ENCODE measurements around the gene ARPC1B.
A peak's percentile ranks its signal among the peaks of the same experiment; 100 is the strongest.
"Not testable (repeated sequence)": the region's sequence is repeated elsewhere in the genome, so short reads cannot be mapped to it uniquely, and the experiment has no call there.

Gene ARPC1B

DNA sequence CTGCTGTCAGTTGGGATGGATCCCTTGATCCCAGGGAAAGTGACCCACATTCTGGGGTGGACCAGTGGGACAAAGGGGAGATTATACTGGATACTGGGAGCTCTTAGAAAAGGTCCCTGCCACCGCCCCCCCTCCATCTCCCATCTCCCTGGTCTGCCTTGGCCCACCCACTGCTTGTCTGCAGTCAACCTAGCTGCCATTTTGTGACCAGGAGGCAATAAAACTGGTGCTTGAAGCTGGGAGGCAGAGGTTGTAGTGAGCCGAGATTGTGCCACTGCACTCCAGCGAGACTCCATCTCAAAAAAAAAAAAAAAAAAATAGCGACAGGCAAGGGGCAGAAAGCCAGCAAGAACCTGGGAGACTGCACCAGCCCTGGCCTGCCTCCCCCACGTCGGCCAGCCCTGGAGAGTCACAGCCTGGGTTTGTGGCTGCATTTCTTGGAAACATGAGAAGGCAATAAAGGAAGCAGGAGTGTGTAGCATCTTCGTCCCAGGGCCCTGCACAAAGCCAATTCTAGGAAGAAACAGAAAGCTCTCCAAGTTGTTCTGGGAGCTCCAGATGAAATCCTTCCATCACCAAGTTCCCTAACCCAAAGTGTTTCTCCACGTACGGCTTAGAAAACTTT lies 4.7 kb upstream of the ARPC1B start:
- DNase-seq = no peak

GRCh38 chr7:99371376-99371920 lies 3.1 kb upstream of the ARPC1B start:
- DNase-seq = no peak

GRCh38 chr7:99372275-99373090 lies 2.0 kb upstream of the ARPC1B start:
- DNase-seq = no peak

DNA sequence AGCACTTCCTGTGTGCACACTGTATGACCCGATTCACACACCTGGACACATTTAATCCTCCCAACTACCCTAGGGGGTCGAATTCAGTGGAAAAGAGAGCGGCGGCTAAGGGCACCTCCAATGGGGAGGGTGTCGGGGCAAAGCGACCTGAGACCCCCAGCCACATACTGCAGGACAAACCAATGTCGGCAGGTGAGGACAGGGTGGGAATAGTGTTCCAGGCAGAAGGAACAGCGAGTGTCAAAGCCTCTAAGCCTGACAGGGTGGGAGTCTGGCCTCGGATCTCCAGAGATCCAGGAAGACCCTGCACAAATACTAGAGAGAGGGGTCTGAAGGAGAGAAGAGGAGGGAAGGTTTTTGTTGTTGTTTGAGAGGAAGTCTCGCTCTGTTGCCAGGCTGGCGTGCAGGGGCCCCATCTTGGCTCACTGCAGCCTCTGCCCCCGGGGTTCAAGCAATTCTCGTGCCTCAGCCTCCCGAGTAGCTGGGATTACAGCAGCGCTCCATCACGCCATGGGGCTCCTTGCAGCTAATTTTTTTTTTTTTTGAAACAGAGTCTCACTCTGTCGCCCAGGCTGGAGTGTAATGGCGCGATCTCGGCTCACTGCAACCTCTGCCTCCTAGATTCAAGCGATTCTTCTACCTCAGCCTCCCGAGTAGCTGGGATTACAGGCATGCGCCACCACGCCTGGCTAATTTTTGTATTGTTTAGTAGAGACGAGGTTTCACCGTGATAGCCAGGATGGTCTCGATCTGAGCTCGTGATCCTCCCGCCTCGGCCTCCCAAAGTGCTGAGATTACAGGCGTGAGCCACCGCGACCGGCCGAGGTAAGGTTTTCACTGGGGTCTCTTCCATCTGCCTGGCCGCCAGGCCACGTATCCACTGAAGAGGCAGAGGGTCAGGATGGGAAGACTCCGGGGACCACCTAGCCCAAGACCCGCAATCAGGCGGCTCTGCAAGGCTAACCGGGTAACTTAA lies 1.2 kb upstream of the ARPC1B start:
- DNase-seq = no peak

DNA sequence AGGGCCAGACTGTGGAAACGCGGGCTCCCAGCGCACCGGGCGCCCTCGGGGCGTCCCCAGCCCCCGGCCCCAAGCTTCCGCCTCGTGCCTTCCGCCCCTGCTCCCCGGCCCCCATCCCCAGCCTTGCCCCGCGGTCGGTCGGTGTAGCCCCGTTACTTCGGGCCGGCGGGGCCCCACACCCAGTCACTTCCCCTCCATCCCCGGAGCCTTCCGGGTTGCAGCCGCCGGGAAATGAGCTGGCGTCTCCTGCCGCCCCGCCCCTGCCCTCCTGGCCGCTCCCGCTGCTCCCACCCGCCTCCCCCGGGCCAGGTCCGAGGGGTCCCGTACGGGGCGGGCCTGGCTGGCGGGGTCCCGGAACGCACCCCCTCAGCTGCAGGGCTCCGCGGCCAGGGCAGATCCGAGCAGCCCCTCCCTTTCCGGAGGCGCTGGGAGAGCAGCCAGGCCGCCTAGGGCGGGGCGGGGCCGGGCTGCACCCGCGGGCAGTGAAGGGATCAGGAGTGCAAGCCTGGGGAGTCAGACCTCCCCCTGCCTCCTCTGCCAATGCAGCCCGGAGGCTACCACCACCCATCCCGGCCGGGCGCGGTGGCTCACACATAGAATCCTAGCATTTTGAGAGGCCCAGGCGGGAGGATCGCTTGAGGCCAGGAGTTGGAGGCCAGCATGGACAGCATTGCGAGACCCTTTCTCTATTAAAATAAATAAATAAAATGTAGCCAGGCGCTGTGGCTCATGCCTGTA lies 709 bp downstream of the ARPC1B start:
- peak; percentile 59 for DNase-seq

- peak; percentile 36 for DNase-seq
Measured at GRCh38 chr7:99379043-99379577, 4.6 kb downstream of the ARPC1B start.

- DNase-seq = not testable (repeated sequence)
Measured at GRCh38 chr7:99379693-99380031, 5.1 kb downstream of the ARPC1B start.

DNA sequence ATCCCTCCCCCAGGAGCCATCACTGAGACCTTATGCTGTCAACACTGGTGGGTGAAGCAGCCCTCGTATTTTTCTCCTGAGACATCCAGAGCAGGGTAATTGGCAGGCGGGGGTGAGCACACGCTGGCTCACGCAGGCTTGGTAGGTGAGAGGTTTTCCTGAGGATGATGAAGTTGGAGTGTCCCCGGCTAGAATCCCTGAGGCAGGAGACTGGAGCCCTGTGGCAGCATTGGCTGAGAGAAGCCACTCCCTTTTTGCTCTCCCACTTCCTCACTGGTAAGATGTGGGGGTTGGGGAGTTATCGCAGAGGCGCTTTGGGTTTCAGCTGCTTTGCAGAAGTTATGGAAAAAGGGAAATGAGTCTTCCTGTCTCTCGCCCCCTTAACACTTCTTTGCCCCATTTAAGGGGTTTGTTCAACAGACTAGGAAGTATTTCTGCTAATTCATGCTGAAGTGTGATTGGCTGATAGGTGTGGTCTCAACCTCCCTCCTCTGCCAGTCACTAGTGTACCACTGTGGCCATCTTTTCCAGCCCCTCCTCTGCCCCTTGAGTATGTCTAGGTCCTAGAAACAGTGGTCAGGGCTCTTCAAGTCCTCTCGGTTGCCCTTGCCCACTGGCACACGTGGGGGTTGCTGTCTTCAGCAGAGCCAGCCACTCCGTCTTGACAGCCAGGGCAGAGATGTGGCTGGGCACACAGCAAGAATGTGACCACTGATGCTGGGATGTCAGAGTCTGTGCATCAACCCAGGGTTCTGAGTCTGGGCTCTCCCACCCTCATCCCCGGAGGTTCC lies 5.7 kb downstream of the ARPC1B start:
- DNase-seq = no peak

DNA sequence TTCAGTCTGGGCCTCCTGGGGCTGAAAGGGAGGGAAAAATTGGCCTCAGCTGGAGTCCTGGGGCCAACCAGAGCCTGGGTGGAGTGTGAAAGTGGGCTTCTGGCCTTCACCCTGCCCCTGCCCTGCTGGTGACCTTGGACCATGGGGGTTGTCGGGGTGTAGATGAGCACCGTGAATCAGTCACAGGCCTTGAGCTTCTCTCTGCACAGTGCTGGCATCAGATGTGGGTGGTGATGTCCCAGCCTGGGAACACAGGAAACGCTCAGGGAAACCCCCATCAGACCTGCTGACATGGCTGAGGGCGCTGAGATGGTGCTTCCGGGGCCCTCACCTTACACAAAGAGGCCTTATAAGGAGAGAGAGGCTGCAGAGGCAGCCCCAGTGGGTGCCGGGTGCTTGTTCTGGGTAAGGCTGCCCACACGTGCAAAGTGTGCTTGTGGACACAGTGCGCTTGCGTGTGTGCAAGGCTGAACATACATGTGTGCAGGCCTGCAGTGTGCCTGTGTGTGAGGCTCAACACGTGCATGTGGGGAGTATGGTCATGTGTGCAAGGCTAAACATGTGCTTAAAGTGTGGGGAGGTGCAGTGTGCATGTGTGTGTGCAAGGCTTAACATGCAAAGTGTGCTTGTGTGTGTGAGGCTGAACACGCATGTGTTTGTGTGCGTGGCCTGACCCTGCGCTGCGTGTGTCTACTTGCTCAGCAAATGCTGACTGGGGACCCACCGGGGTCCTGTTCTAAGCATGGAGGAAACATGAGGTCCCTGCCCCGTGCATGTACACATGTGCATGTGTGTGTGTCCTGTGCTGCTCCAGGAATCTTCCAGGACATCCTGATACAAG lies 6.5 kb downstream of the ARPC1B start:
- DNase-seq = peak; percentile 85

GRCh38 chr7:99381664-99382075 lies 7.1 kb downstream of the ARPC1B start:
- no peak for DNase-seq

- no peak for DNase-seq
Measured at GRCh38 chr7:99383203-99383602, 8.7 kb downstream of the ARPC1B start.

- DNase-seq = no peak
Measured at GRCh38 chr7:99383791-99384370, 9.4 kb downstream of the ARPC1B start.

GRCh38 chr7:99384523-99384922 lies 10.0 kb downstream of the ARPC1B start:
- no peak for DNase-seq

- no peak for DNase-seq
Measured at GRCh38 chr7:99385564-99385963, 11.0 kb downstream of the ARPC1B start.

GRCh38 chr7:99386584-99387238 lies 12.2 kb downstream of the ARPC1B start:
- no peak for DNase-seq

DNA sequence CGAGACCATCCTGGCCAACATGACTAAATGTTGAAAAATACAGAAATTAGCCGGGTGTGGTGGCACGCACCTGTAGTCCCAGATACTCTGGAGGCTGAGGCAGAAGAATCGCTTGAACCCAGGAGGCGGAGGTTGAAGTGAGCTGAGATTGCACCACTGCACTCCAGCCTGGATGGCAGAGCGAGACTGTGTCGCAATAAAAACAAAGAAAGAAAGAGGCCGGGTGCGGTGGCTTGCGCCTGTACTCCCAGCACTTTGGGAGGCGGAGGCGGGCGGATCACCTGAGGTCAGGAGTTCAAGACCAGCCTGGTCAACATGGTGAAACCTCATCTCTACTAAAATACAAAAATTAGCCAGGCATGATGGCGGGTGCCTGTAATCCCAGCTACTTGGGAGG lies 12.7 kb downstream of the ARPC1B start:
- DNase-seq = not testable (repeated sequence)

DNA sequence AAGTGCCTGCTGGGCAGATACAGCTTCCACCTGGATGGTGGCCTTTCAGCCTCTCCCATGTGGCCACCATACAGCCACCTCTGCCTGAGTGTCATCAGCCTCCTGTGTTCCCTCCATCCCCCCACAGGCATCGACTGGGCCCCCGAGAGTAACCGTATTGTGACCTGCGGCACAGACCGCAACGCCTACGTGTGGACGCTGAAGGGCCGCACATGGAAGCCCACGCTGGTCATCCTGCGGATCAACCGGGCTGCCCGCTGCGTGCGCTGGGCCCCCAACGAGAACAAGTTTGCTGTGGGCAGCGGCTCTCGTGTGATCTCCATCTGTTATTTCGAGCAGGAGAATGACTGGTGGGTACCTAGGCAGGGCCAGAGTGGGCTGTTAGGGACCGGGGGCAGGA lies 13.4 kb downstream of the ARPC1B start:
- DNase-seq = no peak

DNA sequence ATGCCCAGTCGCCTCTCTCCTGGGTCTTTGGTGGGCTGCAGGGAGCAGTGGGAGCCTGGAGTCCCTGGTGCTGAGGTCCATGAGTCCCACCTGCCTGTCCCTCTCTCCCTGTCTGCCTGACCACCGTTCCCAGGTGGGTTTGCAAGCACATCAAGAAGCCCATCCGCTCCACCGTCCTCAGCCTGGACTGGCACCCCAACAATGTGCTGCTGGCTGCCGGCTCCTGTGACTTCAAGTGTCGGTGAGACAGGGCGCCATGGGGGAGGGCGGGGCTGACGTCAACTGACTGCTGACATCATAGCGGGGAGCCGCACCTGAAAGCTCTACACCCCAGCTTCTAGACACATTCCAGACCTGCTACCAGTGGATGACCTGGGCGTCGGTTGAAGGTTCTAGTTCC lies 15.2 kb downstream of the ARPC1B start:
- DNase-seq = no peak

DNA sequence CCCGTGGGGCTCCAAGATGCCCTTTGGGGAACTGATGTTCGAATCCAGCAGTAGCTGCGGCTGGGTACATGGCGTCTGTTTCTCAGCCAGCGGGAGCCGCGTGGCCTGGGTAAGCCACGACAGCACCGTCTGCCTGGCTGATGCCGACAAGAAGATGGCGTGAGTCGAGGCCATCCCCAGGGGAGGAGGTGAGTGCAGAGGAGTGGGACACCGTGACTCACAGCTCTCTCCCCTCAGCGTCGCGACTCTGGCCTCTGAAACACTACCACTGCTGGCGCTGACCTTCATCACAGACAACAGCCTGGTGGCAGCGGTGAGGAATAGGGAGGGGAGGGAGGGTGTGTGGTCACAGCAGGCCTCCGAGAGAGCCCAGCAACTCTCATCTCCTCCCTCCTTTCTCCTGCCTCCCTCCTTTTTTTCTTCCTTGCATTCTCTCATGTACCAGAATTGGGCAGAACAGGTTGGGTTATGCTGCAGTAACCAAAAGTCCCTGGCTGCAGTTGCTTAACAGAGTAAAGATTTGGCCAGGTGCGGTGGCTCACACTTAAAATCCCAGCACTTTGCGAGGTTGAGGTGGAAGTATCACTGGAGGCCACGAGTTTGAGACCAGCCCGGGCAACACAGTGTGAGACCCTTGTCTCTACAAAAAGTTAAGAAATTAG lies 16.5 kb downstream of the ARPC1B start:
- DNase-seq = no peak
